HG03139 (cell line): ENCODE measurements around the gene SAP30.

Experiments used
- ATAC-seq: cut with Tn5 transposase; IDR thresholded peaks from one replicate; pipeline ENCODE4 v1.9.1; 2021; ENCODE audit not compliant: unreplicated experiment

Gene SAP30

GRCh38 chr4:173365359-173365996 is 5.3 kb upstream of the SAP30 start:
- ATAC-seq: no peak

GRCh38 chr4:173367285-173367684 is 3.5 kb upstream of the SAP30 start:
- no peak for ATAC-seq

DNA sequence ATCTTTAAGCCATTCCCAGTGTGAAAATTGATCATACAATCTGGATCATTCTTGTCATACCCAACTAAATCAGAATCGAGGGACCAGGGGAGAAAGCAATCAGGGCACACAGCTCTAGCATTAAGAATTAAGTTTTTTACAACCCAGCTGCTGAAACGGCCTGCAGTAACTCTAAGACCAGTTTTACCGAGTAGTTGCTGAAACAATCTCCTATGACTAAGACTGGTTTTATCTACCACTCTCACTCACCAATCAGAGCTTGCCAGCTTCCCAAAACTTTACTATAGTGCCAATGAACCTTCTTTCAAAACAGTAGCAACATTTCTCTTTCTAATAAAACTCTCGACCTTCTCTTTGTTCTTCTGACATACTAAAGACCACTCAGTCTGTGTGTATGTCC is 2.8 kb upstream of the SAP30 start:
- no peak for ATAC-seq

GRCh38 chr4:173370130-173370476 is 651 bp upstream of the SAP30 start:
- ATAC-seq: peak; percentile 5

GRCh38 chr4:173371292-173372192 is 788 bp downstream of the SAP30 start:
- peak; percentile 12 for ATAC-seq

- no peak for ATAC-seq
Observed at GRCh38 chr4:173374588-173374987, 3.8 kb downstream of the SAP30 start.

DNA sequence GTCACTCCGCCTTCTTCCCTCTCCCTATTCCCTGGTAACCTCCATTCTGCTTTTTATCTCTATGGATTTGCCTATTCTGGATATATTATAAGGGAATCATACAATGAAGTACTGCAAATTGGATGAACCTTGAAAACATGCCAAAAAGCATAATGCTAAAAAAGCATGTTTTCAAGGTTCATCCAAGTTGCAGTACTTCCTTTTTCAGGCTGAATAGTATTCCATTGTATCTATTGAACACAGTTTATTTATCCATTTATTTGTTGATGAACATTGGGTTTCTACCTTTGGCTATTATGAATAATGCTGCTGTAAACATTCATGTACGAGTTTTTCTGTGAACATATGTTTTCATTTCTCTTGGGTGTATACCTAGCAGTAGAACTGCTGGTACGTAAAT is 9.2 kb downstream of the SAP30 start:
- ATAC-seq: no peak

DNA sequence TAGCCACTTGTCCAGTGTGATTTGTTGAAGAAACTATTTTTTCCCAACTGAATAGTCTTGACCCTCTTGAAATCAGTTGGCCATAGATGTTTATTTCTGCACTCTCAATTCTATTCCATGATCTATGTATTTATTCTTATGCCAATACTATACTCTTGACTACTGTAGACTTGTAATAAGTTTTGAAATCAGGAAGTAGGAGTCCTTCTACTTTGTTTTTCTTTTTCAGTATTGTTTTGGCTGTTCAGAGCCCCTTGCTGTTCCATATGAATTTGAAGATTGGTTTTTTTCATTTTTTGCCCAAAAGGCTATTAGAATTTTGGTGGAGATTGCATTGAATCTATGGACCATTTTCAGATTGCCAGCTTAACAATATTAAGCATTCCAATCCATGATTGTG is 10.2 kb downstream of the SAP30 start:
- no peak for ATAC-seq

- ATAC-seq: no peak
Observed at GRCh38 chr4:173381610-173382009, 10.9 kb downstream of the SAP30 start.

GRCh38 chr4:173382349-173382748 is 11.6 kb downstream of the SAP30 start:
- ATAC-seq: no peak

DNA sequence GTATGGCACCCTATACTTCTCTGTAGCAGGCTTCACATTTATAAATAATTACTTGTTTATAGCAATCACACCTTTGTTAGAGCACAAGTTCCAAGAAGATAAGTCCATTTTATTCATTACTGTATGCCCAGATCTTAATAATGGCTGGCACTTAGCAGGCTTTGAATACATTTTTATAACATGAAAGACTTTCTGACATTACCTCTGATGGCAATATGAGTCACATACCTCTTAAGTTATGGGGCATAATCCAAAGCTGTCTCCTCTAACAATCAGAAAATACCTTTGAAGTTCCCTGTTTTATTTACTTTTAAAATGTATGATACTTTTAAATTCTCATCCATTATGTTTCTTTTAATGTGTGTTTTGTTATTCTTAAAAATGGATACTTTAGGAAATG is 16.0 kb downstream of the SAP30 start:
- ATAC-seq: no peak

DNA sequence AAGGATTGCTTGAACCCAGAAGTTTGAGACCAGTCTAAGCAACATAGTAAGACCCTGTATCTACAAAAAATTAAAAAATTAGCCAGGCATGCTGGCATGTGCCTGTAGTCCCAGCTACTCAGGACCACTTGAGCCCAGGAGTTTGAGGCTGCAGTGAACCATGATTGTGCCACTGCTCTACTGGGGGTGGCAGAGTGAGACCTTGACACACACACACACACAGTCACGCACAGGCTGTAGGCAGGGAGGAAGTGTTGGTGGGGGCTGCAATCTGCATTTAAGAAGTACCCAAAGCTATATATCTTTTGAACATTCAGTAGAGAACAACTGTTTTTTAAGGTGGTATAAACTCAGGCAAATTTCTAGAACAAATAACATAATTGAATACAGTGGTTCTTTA is 20.9 kb downstream of the SAP30 start:
- ATAC-seq: no peak

DNA sequence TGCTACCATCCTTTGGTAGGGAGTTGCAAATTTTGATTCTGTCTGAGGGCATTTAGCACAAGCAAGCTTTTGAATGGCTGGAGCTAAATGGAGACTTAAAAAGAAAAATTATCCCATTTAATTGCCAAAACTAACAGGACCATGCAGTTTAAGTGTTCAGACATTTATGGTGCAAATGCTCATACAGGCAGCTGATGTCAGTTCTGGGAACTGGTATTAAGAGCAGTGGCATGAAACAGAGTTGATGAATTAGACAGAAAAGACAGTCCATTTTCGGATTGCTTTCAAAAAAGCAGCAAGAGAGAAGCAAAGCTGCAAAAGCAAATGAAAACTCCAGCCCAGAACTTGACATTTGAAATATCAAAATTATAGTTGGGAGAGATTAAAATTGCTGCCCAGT is 26.9 kb downstream of the SAP30 start:
- no peak for ATAC-seq

GRCh38 chr4:173398220-173398619 is 27.5 kb downstream of the SAP30 start:
- ATAC-seq: no peak

GRCh38 chr4:173398779-173399415 is 28.1 kb downstream of the SAP30 start, which contains the start of gene SCRG1:
Gene SCRG1 (minus strand): TSS chr4:173399116. CDS start chr4:173391414, 7,702 bp downstream.
- ATAC-seq: no peak

GRCh38 chr4:173401063-173401462 is 30.3 kb downstream of the SAP30 start:
- no peak for ATAC-seq

DNA sequence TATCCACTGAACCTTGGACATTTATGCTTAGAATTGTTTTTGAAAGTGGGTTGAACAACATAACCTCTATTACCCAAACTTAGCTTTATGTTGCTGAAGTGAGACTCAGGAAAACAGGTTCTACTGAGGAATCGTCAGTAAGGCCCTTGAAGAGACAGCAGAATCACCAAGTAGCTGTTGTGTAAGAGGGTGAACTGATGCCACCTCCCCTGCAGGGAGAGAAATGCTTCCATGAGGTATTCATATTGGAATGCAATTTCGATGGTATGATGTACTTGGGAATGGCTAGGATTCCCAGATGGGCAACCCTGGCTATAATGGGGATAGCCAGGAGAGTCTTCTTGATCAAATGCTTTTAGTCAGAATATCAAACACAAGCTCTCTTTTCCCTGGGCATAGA is 32.3 kb downstream of the SAP30 start:
- ATAC-seq: no peak

- no peak for ATAC-seq
Observed at GRCh38 chr4:173404296-173404865, 33.6 kb downstream of the SAP30 start.

DNA sequence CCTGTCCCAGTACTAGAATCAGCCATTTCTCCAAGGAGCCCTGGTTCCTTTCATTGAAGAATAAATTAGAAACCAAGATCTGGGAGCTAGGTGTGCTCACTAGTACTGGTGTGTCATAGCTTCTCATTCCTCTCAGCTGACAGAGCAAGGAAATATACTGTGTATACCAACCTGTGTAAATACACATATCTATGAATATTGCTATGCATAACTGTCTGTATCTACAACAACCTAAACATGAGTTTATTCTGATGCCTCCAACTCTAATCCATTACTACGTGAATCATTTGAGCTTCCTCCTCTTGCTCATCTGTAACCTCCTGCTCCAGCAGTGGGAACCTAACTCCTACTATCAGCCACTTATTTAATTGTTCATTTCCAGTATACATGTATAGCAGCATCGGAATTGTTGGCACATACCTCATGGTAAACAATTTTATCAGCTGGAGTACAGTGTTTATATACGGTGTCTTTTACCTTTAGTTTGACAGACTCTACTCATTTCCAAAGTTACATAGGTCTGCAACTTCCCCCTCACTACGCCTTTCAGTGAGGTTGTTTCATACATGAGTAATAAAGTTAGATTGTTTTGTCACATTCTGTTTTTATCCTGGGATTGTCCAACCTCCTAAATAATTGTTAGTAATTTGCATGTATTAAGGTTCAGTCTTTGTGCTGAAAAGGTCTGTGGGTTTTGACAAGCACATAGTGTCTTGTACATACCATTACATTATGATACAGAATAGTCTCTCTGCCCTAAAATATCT is 35.3 kb downstream of the SAP30 start:
- no peak for ATAC-seq

GRCh38 chr4:173410079-173410478 is 39.3 kb downstream of the SAP30 start:
- no peak for ATAC-seq
